ENCODE results near the gene RPL22L1.

DNA sequence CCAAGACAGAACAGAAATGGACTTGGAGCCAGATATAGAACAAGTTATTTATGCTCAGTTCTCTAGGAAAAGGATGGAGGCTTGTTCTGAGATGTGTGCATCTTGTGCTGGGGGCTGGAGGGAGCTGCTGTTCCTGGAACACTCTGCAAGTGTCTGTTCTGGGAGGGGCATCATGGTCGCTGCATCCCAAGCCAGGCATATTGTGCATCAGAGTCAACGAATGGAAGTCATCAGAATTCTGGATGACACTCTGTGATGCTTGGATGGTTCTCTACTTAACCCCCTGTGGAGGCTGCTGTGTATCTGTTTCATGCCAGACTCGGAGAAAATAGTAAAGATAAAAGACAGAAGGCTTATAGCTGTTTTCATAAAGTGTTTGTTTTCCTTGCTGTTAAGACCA lies 34.7 kb downstream of the RPL22L1 start:
- TF ChIP-seq POLR2A (IDR thresholded peaks at IDR 0.05; ENCODE audit: low read depth, low read length), result no peak
- no peak for TF ChIP-seq POU2F2 (IDR thresholded peaks at IDR 0.05; ENCODE audit: low read depth, low read length)
